SU-DHL-6 (cell line): ENCODE results near the gene RPL3.

Source experiments
- H2AFZ ChIP-seq: fragments of 200-600 bp; sonication (generic); 2 replicates; pipeline ENCODE4 v1.6.1; 2014; ENCODE audit warnings: low read depth, mild to moderate bottlenecking, moderate library complexity, mixed read lengths, antibody characterized with exemption, low read length; ENCODE audit not compliant: severe bottlenecking
- H3F3A ChIP-seq: fragments of 200-600 bp; shearing (Covaris generic); 2 replicates; pipeline ENCODE4 v1.6.0; 2016; ENCODE audit warnings: antibody characterized with exemption, mild to moderate bottlenecking; ENCODE audit not compliant: insufficient read depth
- H3K27ac ChIP-seq: fragments of 200-600 bp; sonication (generic); 2 replicates; pipeline ENCODE4 v1.5.1; 2016; ENCODE audit warnings: low read depth, mild to moderate bottlenecking, low read length, moderate library complexity, mixed read lengths
- H3K27me3 ChIP-seq: fragments of 200-600 bp; sonication (generic), shearing (Covaris generic); 2 replicates; pipeline ENCODE4 v1.6.0; 2014; ENCODE audit warnings: mild to moderate bottlenecking, low read length
- H3K36me3 ChIP-seq: fragments of 200-600 bp; sonication (generic); 2 replicates; pipeline ENCODE4 v1.6.1; 2014; ENCODE audit warnings: mild to moderate bottlenecking, low read length, mixed read lengths
- H3K4me2 ChIP-seq: fragments of 300-600, 200-600 bp; shearing (Covaris generic), sonication (generic); 2 replicates; pipeline ENCODE4 v1.6.0; 2014; ENCODE audit warnings: low read length, low read depth, mild to moderate bottlenecking; ENCODE audit not compliant: poor library complexity, severe bottlenecking
- H3K4me3 ChIP-seq: fragments of 200-600 bp; sonication (generic); 2 replicates; pipeline ENCODE4 v1.5.1; 2014; ENCODE audit warnings: antibody characterized with exemption, low read length, mild to moderate bottlenecking, mixed read lengths; ENCODE audit not compliant: insufficient read depth, poor library complexity, severe bottlenecking
- H3K79me2 ChIP-seq: fragments of 200-600 bp; sonication (generic); 2 replicates; pipeline ENCODE4 v1.6.1; 2014; ENCODE audit warnings: mild to moderate bottlenecking, low read length, moderate library complexity; ENCODE audit not compliant: insufficient read depth
- H3K9ac ChIP-seq: fragments of 200-600 bp; sonication (generic); 2 replicates; pipeline ENCODE4 v1.7.0; 2014; ENCODE audit warnings: mild to moderate bottlenecking, low read length
- H3K9me2 ChIP-seq: fragments of 200-600 bp; sonication (generic); replicated peaks from 2 replicates; pipeline ENCODE4 v1.6.1; 2014; ENCODE audit warnings: low read length; ENCODE audit not compliant: insufficient read depth
- H3K9me3 ChIP-seq: fragments of 200-600 bp; sonication (generic); 2 replicates; pipeline ENCODE4 v1.6.1; 2014; ENCODE audit warnings: low read length, mixed read lengths; ENCODE audit not compliant: insufficient read depth
- H4K20me1 ChIP-seq: fragments of 200-600 bp; sonication (generic); 2 replicates; pipeline ENCODE4 v1.6.1; 2014; ENCODE audit warnings: low read depth, mild to moderate bottlenecking, antibody characterized with exemption, low read length, moderate library complexity, mixed read lengths
- CTCF ChIP-seq: fragments of 200-600 bp; sonication (generic); IDR thresholded peaks from one replicate; pipeline ENCODE4 v1.5.1; 2017; ENCODE audit warnings: antibody characterized with exemption, mild to moderate bottlenecking, low read length, moderate library complexity; ENCODE audit not compliant: insufficient read depth, poor library complexity, severe bottlenecking
- EZH2phosphoT487 ChIP-seq: fragments of 200-600 bp; sonication (generic), shearing (Covaris generic); conservative IDR thresholded peaks from 2 replicates; pipeline ENCODE4 v1.6.1; 2018; ENCODE audit warnings: mild to moderate bottlenecking, antibody characterized with exemption, low read length, moderate library complexity, mixed read lengths

The RPL3 gene

GRCh38 chr22:39291523-39291922, 27.9 kb downstream of the RPL3 start:
- Histone ChIP-seq H3F3A (no peaks in the 10 kb centered on the region), H3K4me2 (no peak overlapping the region), H4K20me1 (no peaks in the 10 kb centered on the region), H3K9me2 (no peaks in the 10 kb centered on the region), H3K4me3 (no peak overlapping the region), H3K27me3 (no peaks in the 10 kb centered on the region), H3K27ac (no peak overlapping the region), H3K36me3 (no peaks in the 10 kb centered on the region), H3K9ac (no peak overlapping the region), H3K9me3 (no peaks in the 10 kb centered on the region), H3K79me2 (no peaks in the 10 kb centered on the region), H2AFZ (no peak overlapping the region)
- TF ChIP-seq EZH2phosphoT487 (no peak), CTCF (no peak)

DNA sequence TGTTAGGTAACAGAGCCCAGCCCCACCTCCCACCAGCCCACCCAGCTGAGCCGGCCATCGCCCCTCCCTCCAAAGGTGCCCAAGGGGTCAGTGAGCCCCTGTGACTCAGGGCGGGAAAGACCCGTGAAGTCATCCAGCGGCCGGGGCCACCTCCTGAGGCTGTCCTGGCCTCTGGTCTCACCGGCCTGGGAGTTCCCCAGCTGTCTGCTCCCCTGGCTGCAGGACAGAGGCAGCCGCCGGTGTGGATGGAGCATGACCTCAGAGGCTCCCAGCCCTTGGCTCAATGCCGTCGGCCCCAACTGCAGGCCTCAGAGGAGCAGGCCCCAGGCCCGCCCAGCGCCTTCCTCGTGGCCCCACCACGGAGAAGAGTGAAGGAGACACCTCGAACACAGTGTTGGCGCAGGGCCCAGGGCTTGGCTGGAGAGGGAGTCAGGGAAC, 28.7 kb downstream of the RPL3 start:
- no peaks in the 10 kb centered on the region for H3F3A ChIP-seq
- H3K4me2 ChIP-seq, result no peak overlapping the region
- no peaks in the 10 kb centered on the region for H3K36me3 ChIP-seq
- H3K9me2 ChIP-seq, result no peaks in the 10 kb centered on the region
- no peaks in the 10 kb centered on the region for H4K20me1 ChIP-seq
- no peak overlapping the region for H3K9ac ChIP-seq
- no peak overlapping the region for H3K4me3 ChIP-seq
- no peak overlapping the region for H3K27ac ChIP-seq
- TF ChIP-seq EZH2phosphoT487 (no peak), CTCF (no peak)
- no peaks in the 10 kb centered on the region for H3K79me2 ChIP-seq
- no peak overlapping the region for H2AFZ ChIP-seq
- no peaks in the 10 kb centered on the region for H3K27me3 ChIP-seq
- no peaks in the 10 kb centered on the region for H3K9me3 ChIP-seq

DNA sequence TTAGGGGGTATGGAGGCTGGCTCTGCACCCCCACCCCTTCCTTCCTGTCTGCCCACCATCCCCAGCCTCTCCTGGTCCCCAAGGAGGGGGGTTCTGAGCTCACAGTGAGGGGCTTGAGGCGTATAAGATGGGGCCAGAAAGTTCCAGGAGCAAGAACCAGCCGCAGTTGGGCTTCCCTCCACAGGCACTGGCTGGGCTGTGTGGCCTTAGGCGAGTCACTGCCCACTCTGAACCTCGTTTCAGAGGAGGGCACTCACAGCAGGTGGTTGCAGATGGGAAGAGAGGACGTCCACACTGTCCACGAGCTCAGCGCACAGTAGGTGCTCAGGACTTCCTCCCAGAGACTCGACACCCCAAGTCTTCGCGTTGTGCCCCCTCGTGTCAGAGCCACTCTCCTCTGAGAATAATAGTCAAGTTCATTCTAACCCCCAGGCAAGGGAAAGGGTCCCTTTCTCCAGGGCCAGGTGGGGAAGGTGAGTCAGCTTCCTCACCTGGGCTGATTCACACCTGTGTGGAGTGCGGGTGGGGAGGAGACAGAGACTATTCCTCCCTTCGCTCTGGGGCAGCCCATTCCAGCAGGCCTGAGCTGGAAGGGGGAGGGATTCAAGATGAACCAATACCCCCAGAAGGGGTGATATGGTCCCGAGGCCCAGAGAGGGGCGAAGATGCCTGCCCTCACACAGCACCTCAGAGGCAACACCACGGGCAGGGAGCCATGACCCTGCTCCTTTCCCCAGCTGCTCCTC, 29.3 kb downstream of the RPL3 start:
- no peaks in the 10 kb centered on the region for H3K9me3 ChIP-seq
- no peaks in the 10 kb centered on the region for H3K79me2 ChIP-seq
- H3F3A ChIP-seq, result no peaks in the 10 kb centered on the region
- TF ChIP-seq EZH2phosphoT487 (no peak), CTCF (no peak)
- H4K20me1 ChIP-seq, result no peaks in the 10 kb centered on the region
- no peaks in the 10 kb centered on the region for H3K36me3 ChIP-seq
- no peaks in the 10 kb centered on the region for H3K27me3 ChIP-seq
- no peak overlapping the region for H3K4me2 ChIP-seq
- H3K9me2 ChIP-seq, result no peaks in the 10 kb centered on the region
- no peak overlapping the region for H3K4me3 ChIP-seq
- no peak overlapping the region for H3K27ac ChIP-seq
- no peak overlapping the region for H2AFZ ChIP-seq
- H3K9ac ChIP-seq, result no peak overlapping the region
